ENCODE measurements around the gene PTPRO. TPM values are rescaled to one million over a fixed set of nuclear protein-coding genes. Genes with fewer than 3 reads are reported as not detected.

The PTPRO gene
- total RNA-seq, 1 donor from 2014 or later, result 0.26 TPM

GRCh38 chr12:15320881-15321280 is 1.4 kb upstream of the PTPRO start:
- no peak for DNase-seq (ENCODE audit: low spot score)
- Mint-ChIP-seq H3K4me1 (ENCODE audit: low read depth) (no peaks in the 10 kb centered on the region), H3K9me3 (no peaks in the 10 kb centered on the region), H3K27ac (no peak overlapping the region), H3K27me3 (ENCODE audit: insufficient read depth) (peaks cover 20% of the 10 kb centered on the region), H3K36me3 (ENCODE audit: low read depth) (no peaks in the 10 kb centered on the region), H3K4me3 (no peak overlapping the region)
- intact Hi-C loops (cut with micrococcal nuclease), result no loop called here

- Mint-ChIP-seq H3K4me1 (ENCODE audit: low read depth) (no peaks in the 10 kb centered on the region), H3K36me3 (ENCODE audit: low read depth) (no peaks in the 10 kb centered on the region), H3K27me3 (ENCODE audit: insufficient read depth) (peaks cover 25% of the 10 kb centered on the region), H3K27ac (no peak overlapping the region), H3K4me3 (no peak overlapping the region), H3K9me3 (no peaks in the 10 kb centered on the region)
- intact Hi-C loops (cut with micrococcal nuclease), result no loop called here
- no peak for DNase-seq (ENCODE audit: low spot score)
Measured at GRCh38 chr12:15323480-15323879, 1.2 kb downstream of the PTPRO start.

DNA sequence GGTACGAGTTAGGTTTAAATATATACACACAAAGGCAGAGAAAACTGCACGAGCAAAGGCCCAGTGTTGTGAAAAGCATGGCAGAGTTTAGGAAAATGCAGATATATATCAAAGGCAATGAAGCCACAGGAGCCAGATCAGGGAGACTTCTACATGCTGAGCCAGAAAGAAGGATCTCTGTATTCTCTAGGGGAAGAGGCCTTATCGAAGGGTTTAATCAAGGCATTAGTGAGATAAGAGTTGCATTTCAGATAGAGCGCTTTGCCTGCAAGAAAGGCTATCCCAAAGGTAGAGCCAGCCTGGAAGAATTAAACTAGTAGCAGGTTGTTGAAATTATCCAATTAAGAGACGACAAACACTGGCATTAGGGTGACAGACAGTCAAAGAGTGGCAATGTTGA is 7.6 kb downstream of the PTPRO start:
- no peak for DNase-seq (ENCODE audit: low spot score)
- intact Hi-C loops (cut with micrococcal nuclease), result no loop called here
- Mint-ChIP-seq H3K9me3 (no peaks in the 10 kb centered on the region), H3K36me3 (ENCODE audit: low read depth) (no peaks in the 10 kb centered on the region), H3K27ac (no peak overlapping the region), H3K4me3 (no peak overlapping the region), H3K4me1 (ENCODE audit: low read depth) (no peaks in the 10 kb centered on the region), H3K27me3 (ENCODE audit: insufficient read depth) (peaks cover 11% of the 10 kb centered on the region)

DNA sequence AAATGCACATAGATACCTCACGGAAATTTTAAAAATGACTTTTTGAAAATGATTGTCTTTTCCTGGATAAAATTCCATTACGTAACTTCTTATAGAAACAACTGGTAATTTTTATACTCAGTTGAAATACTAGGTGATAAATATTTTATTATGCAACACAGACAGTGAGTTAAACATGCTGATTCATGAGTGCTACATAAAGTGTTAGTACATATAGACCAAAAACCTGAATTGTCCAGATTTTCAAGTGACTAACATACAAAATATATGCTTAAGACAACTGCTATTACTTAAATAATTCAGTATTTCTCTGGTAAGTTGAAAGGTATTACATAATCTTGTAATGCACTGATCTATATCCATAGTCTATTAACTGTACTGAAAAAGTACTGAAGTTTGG is 11.9 kb downstream of the PTPRO start:
- Mint-ChIP-seq H3K4me1 (ENCODE audit: low read depth) (no peaks in the 10 kb centered on the region), H3K36me3 (ENCODE audit: low read depth) (no peaks in the 10 kb centered on the region), H3K27ac (no peak overlapping the region), H3K27me3 (ENCODE audit: insufficient read depth) (peaks cover 10% of the 10 kb centered on the region), H3K9me3 (no peaks in the 10 kb centered on the region), H3K4me3 (no peak overlapping the region)
- no peak for DNase-seq (ENCODE audit: low spot score)
- intact Hi-C loops (cut with micrococcal nuclease), result no loop called here

DNA sequence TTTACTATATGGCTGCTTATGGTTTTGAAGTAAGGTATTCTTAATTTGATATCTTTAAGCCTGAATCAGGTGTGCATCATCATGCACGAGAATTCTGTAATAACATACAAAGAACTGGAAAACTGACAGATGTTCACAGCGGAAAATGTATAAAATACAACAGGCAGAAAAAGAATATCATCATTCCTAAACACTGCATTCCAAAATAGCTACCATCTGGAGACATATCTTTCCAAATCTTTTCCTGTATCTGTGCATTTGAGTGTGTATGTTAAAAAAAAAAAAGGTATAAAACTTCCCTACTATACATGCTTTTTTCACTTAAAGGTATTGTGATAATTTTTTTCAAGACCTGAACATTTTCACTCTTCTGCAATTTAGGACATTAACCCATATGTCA is 13.7 kb downstream of the PTPRO start:
- Mint-ChIP-seq H3K27me3 (ENCODE audit: insufficient read depth) (peaks cover 11% of the 10 kb centered on the region), H3K4me1 (ENCODE audit: low read depth) (no peaks in the 10 kb centered on the region), H3K27ac (no peak overlapping the region), H3K36me3 (ENCODE audit: low read depth) (no peaks in the 10 kb centered on the region), H3K4me3 (no peak overlapping the region), H3K9me3 (no peaks in the 10 kb centered on the region)
- DNase-seq (ENCODE audit: low spot score), result no peak
- intact Hi-C loops (cut with micrococcal nuclease), result no loop called here

DNA sequence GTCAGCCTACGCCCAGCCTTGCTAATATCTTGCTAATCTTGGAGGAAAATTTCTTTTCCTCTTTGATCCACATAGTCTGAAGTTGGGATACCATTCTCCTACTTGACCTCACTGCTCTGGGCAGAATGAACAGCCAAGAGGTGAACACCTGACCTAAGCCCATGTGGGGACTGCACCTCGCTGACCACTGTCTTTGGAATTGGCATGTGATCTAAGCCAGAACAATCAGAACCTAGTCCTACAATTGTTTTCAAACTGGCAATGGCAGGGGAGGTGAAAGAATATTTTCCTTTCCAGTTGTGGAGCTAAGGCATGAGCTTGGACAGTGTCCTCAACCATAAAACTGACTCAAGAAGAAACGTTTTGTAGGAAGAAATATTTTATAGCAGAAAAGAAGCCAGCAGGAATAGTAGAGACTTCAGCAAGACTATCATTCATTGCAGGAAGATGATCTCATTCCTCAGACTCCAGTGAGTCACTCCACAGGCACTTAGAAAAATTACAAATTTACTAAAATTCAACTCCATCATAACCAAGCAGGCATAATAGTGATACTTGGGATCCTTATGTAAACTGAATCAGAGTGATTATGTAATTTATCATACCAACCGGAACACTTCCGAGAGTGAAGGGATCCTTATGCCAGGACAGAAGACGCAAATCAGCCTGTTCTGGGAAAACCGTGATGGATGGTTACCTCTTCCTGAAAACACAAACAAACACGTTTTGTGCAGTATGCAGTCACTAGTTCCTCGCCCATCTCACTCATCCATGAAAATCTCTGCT is 14.7 kb downstream of the PTPRO start:
- DNase-seq (ENCODE audit: low spot score), result no peak
- H3K4me1 Mint-ChIP-seq (ENCODE audit: low read depth), result no peaks in the 10 kb centered on the region
- peaks cover 11% of the 10 kb centered on the region for H3K27me3 Mint-ChIP-seq (ENCODE audit: insufficient read depth)
- no peak overlapping the region for H3K4me3 Mint-ChIP-seq
- no peaks in the 10 kb centered on the region for H3K36me3 Mint-ChIP-seq (ENCODE audit: low read depth)
- intact Hi-C loops (cut with micrococcal nuclease), result no loop called here
- H3K9me3 Mint-ChIP-seq, result no peaks in the 10 kb centered on the region
- H3K27ac Mint-ChIP-seq, result no peak overlapping the region

DNA sequence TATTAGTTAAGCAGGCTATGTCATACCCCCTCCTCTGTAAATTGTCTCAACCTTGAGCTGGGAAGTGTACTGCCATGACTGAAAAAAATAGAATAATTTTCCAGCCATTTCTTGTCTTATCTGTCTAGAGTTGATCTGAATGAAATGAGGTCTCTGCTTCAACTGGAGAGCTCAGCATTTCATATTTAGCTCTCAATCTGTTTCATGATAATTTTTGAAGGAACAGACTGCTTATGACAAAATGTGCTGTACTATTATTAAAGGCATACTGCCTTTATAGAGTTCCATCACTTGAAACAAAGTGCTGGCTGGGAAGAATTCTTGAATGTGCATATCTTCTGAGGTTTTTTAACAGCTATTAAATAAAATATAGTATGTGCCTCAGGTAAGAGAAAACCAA is 19.1 kb downstream of the PTPRO start:
- H3K27ac Mint-ChIP-seq, result no peak overlapping the region
- no peaks in the 10 kb centered on the region for H3K4me1 Mint-ChIP-seq (ENCODE audit: low read depth)
- peaks cover 8% of the 10 kb centered on the region for H3K27me3 Mint-ChIP-seq (ENCODE audit: insufficient read depth)
- H3K9me3 Mint-ChIP-seq, result no peaks in the 10 kb centered on the region
- no peak overlapping the region for H3K4me3 Mint-ChIP-seq
- H3K36me3 Mint-ChIP-seq (ENCODE audit: low read depth), result no peaks in the 10 kb centered on the region
- DNase-seq (ENCODE audit: low spot score), result no peak
- intact Hi-C loops (cut with micrococcal nuclease), result no loop called here

- intact Hi-C loops (cut with micrococcal nuclease), result no loop called here
- H3K4me3 Mint-ChIP-seq, result no peak overlapping the region
- H3K27ac Mint-ChIP-seq, result no peak overlapping the region
- no peaks in the 10 kb centered on the region for H3K9me3 Mint-ChIP-seq
- DNase-seq (ENCODE audit: low spot score), result no peak
- no peaks in the 10 kb centered on the region for H3K4me1 Mint-ChIP-seq (ENCODE audit: low read depth)
- no peaks in the 10 kb centered on the region for H3K36me3 Mint-ChIP-seq (ENCODE audit: low read depth)
- peaks cover 5% of the 10 kb centered on the region for H3K27me3 Mint-ChIP-seq (ENCODE audit: insufficient read depth)
Measured at GRCh38 chr12:15344561-15344960, 22.3 kb downstream of the PTPRO start.

- Mint-ChIP-seq H3K27me3 (ENCODE audit: insufficient read depth) (peaks cover 2% of the 10 kb centered on the region), H3K4me3 (no peak overlapping the region), H3K27ac (no peak overlapping the region), H3K9me3 (no peaks in the 10 kb centered on the region), H3K4me1 (ENCODE audit: low read depth) (no peaks in the 10 kb centered on the region), H3K36me3 (ENCODE audit: low read depth) (no peaks in the 10 kb centered on the region)
- DNase-seq (ENCODE audit: low spot score), result no peak
- intact Hi-C loops (cut with micrococcal nuclease), result no loop called here
Measured at GRCh38 chr12:15346488-15346887, 24.2 kb downstream of the PTPRO start.

DNA sequence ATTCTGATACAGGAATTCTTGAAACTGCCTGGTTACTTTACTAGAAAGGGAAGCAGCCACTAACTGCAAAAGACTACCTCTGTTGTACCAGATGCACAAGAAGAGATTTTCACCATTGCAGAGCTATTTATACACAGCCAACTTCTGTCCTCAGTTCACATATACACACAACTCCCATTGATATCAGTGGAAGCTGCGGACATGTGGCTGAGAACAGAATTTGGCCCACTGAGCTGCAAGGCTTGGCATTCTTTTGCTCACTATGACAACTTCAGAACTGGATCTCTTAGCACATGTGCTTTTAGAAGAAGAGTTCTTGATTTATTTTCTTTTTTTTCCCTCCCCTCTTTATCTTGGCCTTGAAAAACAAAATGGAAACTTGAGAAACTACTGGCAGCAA is 28.3 kb downstream of the PTPRO start:
- DNase-seq (ENCODE audit: low spot score), result no peak
- peaks cover 4% of the 10 kb centered on the region for H3K27me3 Mint-ChIP-seq (ENCODE audit: insufficient read depth)
- intact Hi-C loops (cut with micrococcal nuclease), result no loop called here
- no peaks in the 10 kb centered on the region for H3K9me3 Mint-ChIP-seq
- no peak overlapping the region for H3K4me3 Mint-ChIP-seq
- H3K36me3 Mint-ChIP-seq (ENCODE audit: low read depth), result no peaks in the 10 kb centered on the region
- H3K27ac Mint-ChIP-seq, result no peak overlapping the region
- no peaks in the 10 kb centered on the region for H3K4me1 Mint-ChIP-seq (ENCODE audit: low read depth)

DNA sequence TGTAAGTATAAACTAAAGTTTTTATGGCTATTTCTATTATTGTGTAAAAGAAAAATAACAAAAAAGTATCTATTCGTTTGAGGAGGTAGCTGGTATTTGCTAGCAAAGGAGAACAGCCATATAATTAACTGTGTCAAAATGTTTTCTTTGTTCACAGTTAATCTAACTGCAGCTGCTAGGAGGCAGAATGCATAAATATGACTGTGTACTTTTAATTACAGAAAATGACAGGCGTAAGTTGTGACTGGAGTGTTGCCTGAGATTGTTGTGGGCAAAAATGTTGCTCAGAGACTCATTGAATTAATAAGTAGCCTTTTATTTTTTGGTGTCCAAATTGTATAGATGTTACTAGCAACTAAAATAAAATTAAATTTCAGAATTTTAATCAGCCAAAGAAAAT is 33.5 kb downstream of the PTPRO start:
- DNase-seq (ENCODE audit: low spot score), result no peak
- no peak overlapping the region for H3K27ac Mint-ChIP-seq
- H3K9me3 Mint-ChIP-seq, result no peaks in the 10 kb centered on the region
- no peak overlapping the region for H3K4me3 Mint-ChIP-seq
- peaks cover 2% of the 10 kb centered on the region for H3K27me3 Mint-ChIP-seq (ENCODE audit: insufficient read depth)
- H3K4me1 Mint-ChIP-seq (ENCODE audit: low read depth), result no peaks in the 10 kb centered on the region
- H3K36me3 Mint-ChIP-seq (ENCODE audit: low read depth), result no peaks in the 10 kb centered on the region
- intact Hi-C loops (cut with micrococcal nuclease), result no loop called here

DNA sequence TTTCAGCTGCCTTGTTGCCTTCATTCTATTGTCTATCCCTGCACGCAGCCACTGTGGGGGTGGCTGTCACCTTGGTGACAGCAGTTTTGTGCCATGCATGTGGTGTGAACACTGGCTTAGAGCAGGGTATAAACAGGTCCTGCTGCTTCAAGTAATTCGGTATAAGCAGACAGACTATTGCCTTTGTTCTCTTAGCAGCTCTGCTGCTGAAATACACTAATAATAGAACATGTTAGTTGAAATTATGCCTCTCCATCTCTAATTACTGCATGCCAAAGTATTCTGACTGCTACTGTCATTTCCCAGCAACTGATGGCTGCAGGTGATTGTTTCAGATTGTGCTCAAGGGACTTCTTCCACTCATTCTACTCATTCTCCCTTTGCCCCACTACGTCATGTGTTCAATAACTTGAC is 34.6 kb downstream of the PTPRO start:
- intact Hi-C loops (cut with micrococcal nuclease), result no loop called here
- Mint-ChIP-seq H3K4me1 (ENCODE audit: low read depth) (no peaks in the 10 kb centered on the region), H3K36me3 (ENCODE audit: low read depth) (no peaks in the 10 kb centered on the region), H3K9me3 (no peaks in the 10 kb centered on the region), H3K4me3 (no peak overlapping the region), H3K27ac (no peak overlapping the region), H3K27me3 (ENCODE audit: insufficient read depth) (peaks cover 2% of the 10 kb centered on the region)
- DNase-seq (ENCODE audit: low spot score), result no peak

DNA sequence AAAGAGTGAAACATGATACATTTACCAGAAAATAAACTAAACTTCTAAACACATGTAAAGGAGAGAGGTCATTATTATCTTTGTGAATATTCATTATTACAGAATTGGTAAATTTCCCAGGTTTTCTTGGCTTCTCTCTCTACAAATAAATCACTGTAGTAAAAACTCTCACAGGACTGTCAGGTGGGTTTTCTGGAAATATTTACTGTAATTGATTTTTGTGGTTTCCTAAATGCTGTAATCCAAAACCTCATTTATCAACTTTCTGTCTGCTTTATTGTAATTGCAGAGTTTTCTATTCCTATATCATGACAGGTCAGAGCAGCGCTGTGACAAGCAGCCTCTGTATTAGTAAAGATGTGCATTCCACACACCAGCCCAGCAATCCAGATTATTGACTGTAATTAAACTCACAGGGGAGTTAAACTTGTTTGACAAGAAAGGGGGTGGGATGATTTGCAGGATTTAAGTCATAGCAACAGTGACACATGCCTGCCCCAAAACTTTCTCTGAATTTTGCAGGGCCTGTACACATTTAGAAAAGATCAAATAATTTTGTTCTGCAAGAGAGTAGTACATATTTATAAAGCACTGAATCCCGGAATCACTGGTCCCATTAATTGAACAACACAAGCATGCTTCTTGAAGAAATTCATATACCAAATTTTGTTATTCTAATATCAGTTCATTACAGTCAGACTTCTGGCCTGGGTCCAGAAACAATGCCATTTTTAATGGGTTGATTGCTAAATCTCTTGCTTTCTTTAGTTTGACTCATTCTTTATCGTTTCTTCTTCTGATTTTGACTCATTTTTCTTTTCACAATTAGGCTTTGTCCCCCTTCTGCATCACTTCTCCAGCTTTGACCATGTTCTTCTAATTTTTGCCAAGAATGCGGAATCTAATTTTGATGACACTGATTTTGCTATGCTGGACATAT is 42.2 kb downstream of the PTPRO start:
- intact Hi-C loops (cut with micrococcal nuclease), result no loop called here
- Mint-ChIP-seq H3K27me3 (ENCODE audit: insufficient read depth) (no peaks in the 10 kb centered on the region), H3K9me3 (no peaks in the 10 kb centered on the region), H3K27ac (no peak overlapping the region), H3K4me1 (ENCODE audit: low read depth) (no peaks in the 10 kb centered on the region), H3K36me3 (ENCODE audit: low read depth) (no peaks in the 10 kb centered on the region), H3K4me3 (no peak overlapping the region)
- DNase-seq (ENCODE audit: low spot score), result no peak
